GM19467 (cell line): Measurements from ENCODE around the gene PITPNM3.
"Not testable (repeated sequence)": the region's sequence is repeated elsewhere in the genome, so short reads cannot be mapped to it uniquely, and the experiment has no call there.

Experiments used
- ATAC-seq: cut with Tn5 transposase; IDR thresholded peaks from one replicate; pipeline ENCODE4 v1.9.1; 2021; ENCODE audit warnings: mild to moderate bottlenecking, moderate library complexity; ENCODE audit not compliant: unreplicated experiment

PITPNM3 gene

GRCh38 chr17:6483507-6483906 is 72.8 kb downstream of the PITPNM3 start:
- no peak for ATAC-seq

- not testable (repeated sequence) for ATAC-seq
Observed at GRCh38 chr17:6482796-6483195, 73.6 kb downstream of the PITPNM3 start.

GRCh38 chr17:6482105-6482455 is 74.3 kb downstream of the PITPNM3 start:
- no peak for ATAC-seq

GRCh38 chr17:6480303-6480675 is 76.1 kb downstream of the PITPNM3 start:
- ATAC-seq: no peak

GRCh38 chr17:6479622-6480302 is 76.6 kb downstream of the PITPNM3 start:
- no peak for ATAC-seq

- no peak for ATAC-seq
Observed at GRCh38 chr17:6478486-6478885, 77.9 kb downstream of the PITPNM3 start.

GRCh38 chr17:6477831-6478383 is 78.4 kb downstream of the PITPNM3 start:
- ATAC-seq: no peak

GRCh38 chr17:6476810-6477179 is 79.6 kb downstream of the PITPNM3 start:
- ATAC-seq: no peak

GRCh38 chr17:6476076-6476809 is 80.1 kb downstream of the PITPNM3 start:
- ATAC-seq: no peak

GRCh38 chr17:6475411-6475810 is 80.9 kb downstream of the PITPNM3 start:
- no peak for ATAC-seq

GRCh38 chr17:6474906-6475305 is 81.4 kb downstream of the PITPNM3 start:
- no peak for ATAC-seq

GRCh38 chr17:6474376-6474775 is 82.0 kb downstream of the PITPNM3 start:
- no peak for ATAC-seq

GRCh38 chr17:6473128-6473767 is 83.1 kb downstream of the PITPNM3 start:
- ATAC-seq: no peak

- ATAC-seq: no peak
Observed at GRCh38 chr17:6472517-6472916, 83.8 kb downstream of the PITPNM3 start.

GRCh38 chr17:6471531-6472465 is 84.6 kb downstream of the PITPNM3 start:
- no peak for ATAC-seq

- no peak for ATAC-seq
Observed at GRCh38 chr17:6470751-6471521, 85.4 kb downstream of the PITPNM3 start.

- no peak for ATAC-seq
Observed at GRCh38 chr17:6470146-6470718, 86.1 kb downstream of the PITPNM3 start.

GRCh38 chr17:6468051-6468790 is 88.1 kb downstream of the PITPNM3 start:
- no peak for ATAC-seq

GRCh38 chr17:6467567-6467966 is 88.8 kb downstream of the PITPNM3 start:
- no peak for ATAC-seq
